GM10248 (cell line): ENCODE results near the gene FBXO46.
"Not testable (repeated sequence)": the region's sequence is repeated elsewhere in the genome, so short reads cannot be mapped to it uniquely, and the experiment has no call there.

Experiments used
- CTCF ChIA-PET: fragments of 300-600 bp; sonication (Branson Sonifier 250); formaldehyde crosslinking; extraction: SDS; loops from one replicate; lab custom pipeline; 2021; ENCODE audit warnings: antibody characterized with exemption; lab: Yijun Ruan, JAX
- POLR2A ChIA-PET: fragments of 350-650 bp; sonication (Branson Sonifier 250); formaldehyde crosslinking; extraction: SDS; loops from one replicate; lab custom pipeline; 2020; ENCODE audit warnings: antibody characterized with exemption; lab: Yijun Ruan, JAX
- DNase-seq: peaks from one replicate; pipeline ENCODE4 v3.0.0; 2012; ENCODE audit errors: extremely low spot score
- TF ChIP-seq, protein P1 (sequence below): IDR thresholded peaks from 2 replicates; pipeline ENCODE4 v1.5.1; 2012; ENCODE audit warnings: mild to moderate bottlenecking, low read depth; ENCODE audit errors: extremely low read depth, missing control alignments, control extremely low read depth

Gene FBXO46

DNA sequence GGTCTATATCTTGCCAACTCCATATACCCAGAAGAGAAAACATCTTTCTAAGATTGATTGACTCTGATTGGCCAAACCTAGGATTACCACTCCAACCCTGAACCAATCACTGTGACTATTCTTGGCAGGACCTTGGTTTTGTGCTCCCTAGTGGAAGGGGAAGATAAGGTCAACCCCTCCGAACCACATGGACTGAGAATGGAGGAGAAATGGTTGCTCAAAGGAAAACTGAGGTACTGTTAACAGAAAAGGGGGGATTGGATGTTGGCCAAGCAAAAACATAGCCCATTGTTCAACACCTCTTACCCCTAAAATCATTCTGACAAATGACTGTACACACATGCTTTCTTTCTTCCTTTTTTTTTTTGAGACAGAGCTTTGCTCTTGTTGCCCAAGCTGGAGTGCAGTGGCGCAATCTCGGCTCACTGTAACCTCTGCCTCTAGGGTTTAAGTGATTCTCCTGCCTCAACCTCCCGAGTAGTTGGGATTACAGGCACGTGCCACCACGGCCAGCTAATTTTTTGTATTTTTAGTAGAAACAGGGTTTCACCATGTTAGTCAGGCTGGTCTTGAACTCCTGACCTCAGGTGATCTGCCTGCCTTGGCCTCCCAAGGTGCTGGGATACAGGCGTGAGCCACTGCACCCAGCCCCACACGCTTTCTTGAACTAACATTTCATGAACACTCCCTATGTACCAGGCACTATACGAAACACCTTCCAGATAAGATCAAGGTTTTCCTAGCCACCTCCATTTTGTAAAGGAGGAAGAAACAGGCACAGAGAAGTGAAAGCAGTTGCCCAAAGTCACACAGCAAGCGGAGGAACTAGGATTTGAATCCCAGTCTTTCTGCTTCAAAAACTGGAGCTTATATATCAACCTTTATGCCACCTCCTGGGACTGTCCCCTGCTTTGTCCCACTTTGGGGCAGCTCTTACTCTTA lies 9.1 kb upstream of the FBXO46 start:
- ChIA-PET CTCF (interaction anchor here (1.5 to 1.8 kb wide), 3 partner anchors 10 to 77 kb away, joined by 3 to 4 read pairs (median 4); no protein-coding TSS in a partner anchor), POLR2A (no interaction called here)
- no peak for DNase-seq
- TF ChIP-seq, protein P1, sequence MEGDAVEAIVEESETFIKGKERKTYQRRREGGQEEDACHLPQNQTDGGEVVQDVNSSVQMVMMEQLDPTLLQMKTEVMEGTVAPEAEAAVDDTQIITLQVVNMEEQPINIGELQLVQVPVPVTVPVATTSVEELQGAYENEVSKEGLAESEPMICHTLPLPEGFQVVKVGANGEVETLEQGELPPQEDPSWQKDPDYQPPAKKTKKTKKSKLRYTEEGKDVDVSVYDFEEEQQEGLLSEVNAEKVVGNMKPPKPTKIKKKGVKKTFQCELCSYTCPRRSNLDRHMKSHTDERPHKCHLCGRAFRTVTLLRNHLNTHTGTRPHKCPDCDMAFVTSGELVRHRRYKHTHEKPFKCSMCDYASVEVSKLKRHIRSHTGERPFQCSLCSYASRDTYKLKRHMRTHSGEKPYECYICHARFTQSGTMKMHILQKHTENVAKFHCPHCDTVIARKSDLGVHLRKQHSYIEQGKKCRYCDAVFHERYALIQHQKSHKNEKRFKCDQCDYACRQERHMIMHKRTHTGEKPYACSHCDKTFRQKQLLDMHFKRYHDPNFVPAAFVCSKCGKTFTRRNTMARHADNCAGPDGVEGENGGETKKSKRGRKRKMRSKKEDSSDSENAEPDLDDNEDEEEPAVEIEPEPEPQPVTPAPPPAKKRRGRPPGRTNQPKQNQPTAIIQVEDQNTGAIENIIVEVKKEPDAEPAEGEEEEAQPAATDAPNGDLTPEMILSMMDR, result no peak

DNA sequence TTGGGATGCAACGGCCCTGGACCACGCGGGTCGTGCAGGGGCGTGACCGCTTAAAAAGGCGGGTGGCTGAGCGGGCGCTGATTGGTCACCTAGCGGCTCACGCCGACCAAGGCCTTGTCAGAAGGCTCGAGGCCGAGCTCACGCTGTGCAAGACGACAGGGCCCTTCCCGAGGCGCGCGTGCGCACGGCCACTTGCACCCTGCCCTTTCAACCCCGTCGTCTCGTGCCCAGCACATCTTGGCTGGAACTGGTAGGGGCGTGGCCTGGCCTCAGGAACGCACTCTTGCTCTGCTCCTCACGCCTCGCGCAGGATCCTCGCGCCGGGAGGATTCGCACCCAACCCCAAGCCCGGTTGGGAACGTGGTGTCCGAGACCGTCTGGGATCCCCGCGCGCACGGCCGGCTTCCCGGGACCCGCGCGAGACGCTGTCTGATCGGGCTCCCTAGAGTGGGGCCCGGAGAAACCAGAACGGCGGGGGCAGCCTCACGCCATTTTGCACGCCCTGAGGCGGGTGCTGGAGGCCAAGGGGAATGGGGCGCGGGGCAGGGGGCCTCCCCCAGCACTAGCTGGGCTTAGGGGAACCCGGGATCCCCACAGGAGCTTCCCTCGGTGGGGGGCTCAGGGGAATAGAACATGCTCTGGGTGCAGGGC lies 2.6 kb upstream of the FBXO46 start, which contains the start of gene MEIOSIN:
MEIOSIN (plus strand) TSS at position 280 of the 651 bp plus-strand sequence. CDS start 1,938 bp downstream, outside the sequence.
- no peak for DNase-seq
- ChIA-PET CTCF (interaction anchor here (0.8 to 1.6 kb wide), 3 partner anchors 36 to 149 kb away, joined by 3 to 7 read pairs (median 4); partner anchors contain the start of genes QPCTL and SIX5), POLR2A (no interaction called here)
- TF ChIP-seq, protein P1, result no peak

DNA sequence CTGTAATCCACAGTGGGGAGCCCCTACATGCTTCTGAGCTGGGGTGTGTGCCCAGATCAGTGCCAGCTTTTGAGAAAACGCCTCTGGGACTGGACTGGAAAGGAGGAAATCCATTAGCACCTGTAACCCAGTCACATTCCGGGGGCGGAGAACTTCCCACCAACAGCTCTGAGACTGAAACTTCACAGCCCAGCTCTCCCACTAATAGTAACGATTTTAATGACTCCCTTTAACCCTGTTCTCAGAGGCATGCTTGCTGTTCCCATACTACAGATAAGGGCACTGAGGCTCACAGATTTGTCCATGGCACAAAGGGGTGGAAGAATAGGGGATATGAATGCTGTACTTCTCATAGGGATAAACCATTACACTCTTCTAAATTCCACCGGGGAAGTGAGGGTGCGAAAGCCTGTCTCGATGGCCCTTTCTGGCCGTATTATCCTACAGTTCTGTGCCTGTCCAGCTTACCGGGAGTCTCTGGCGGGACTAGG lies 851 bp downstream of the FBXO46 start:
- ChIA-PET POLR2A (interaction anchor here (0.6 to 1.5 kb wide), 4 partner anchors 12 to 100 kb away, joined by 3 read pairs; partner anchors contain the start of gene SIX5), CTCF (interaction anchor here (1.1 to 3.4 kb wide), 5 partner anchors 11 to 40 kb away, joined by 3 to 17 read pairs (median 8); partner anchors contain the start of genes QPCTL and SIX5)
- TF ChIP-seq, protein P1, result no peak

DNA sequence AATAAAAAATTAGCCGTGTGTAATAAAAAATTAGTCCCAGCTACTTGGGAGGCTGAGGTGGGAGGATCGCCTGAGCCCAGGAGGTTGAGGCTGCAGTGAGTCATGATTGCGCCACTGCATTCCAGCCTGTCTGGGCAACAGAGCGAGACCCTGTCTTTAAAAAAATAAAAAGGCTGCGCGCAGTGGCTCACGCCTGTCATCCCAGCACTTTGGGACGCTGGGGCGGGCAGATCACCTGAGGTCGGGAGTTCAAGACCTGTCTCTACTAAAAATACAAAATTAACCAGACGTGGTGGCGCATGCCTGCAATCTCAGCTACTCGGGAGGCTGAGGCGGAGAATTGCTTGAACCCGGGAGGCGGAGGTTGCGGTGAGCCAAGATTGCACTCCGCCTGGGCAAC lies 2.0 kb downstream of the FBXO46 start:
- POLR2A ChIA-PET, CTCF ChIA-PET, DNase-seq: not testable (repeated sequence)

More for the DNA sequence above, 851 bp downstream of the FBXO46 start:
- peak; percentile 61 for DNase-seq

DNA sequence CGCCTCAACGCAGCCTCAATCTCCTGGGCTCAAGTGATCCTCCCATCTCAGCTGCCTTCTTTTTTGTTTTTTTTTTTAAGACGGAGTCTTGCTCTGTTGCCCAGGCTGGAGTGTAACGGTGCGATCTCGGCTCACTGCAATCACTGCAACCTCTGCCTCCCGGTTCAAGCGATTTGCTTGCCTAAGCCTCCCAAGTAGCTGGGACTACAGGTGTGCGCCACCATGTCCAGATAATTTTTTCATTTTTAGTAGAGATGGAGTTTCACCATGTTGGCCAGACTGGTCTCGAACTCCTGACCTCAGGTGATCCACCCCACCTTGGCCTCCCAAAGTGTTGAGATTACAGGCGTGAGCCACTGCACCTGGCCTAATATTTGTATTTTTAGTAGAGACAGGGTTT lies 10.6 kb downstream of the FBXO46 start:
- POLR2A ChIA-PET, result not testable (repeated sequence)
- CTCF ChIA-PET, result interaction anchor here (1.0 to 8.3 kb wide), 5 partner anchors 10 to 143 kb away, joined by 3 to 45 read pairs (median 3); partner anchors contain the start of genes FBXO46, QPCTL, SIX5 and SNRPD2

DNA sequence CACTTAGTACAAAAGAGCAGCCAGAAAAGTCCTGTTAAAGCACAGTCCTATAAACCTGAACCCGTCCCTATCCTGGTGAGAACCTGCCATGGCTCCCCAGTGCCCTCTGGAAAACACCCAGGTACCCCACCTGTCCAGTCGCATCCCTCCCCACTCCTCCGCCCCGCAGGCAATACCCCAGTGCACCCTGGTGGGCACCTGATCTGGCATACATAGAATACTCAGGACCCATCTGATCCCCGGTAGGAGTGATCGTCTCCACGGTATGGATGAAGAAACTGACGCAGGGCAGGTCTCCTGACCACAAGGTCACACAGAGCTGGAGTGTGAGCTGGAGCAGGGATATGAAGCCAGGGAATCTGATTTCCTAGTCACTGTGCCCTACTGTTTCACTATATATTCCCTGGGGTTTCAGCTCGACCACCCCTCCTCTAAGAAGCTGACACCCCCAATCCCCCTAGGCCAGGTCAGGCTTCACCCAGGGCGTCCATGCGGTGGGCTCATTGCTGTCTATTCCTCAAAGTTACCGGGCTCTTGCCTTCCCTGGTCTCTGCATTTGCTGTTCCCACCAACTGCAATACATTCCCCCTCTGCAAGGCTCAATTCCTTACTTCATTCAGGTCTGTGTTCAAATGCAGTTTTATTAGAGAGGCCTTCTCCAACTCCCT lies 12.6 kb downstream of the FBXO46 start:
- CTCF ChIA-PET, result interaction anchor here (0.6 to 8.3 kb wide), 7 partner anchors 12 to 232 kb away, joined by 3 to 45 read pairs (median 4); partner anchors contain the start of genes FBXO46, QPCTL and SNRPD2
- DNase-seq, result no peak
- TF ChIP-seq, protein P1, result no peak
- POLR2A ChIA-PET, result interaction anchor here (0.6 to 1.2 kb wide), 2 partner anchors 11 to 18 kb away, joined by 3 to 5 read pairs; no protein-coding TSS in a partner anchor

More for the DNA sequence above, 10.6 kb downstream of the FBXO46 start:
- DNase-seq, result not testable (repeated sequence)
